ENCODE measurements around the gene PNPLA6. TPM values are rescaled to one million over a fixed set of nuclear protein-coding genes. Genes with fewer than 3 reads are reported as not detected.
A peak's percentile ranks its signal among the peaks of the same experiment; 100 is the strongest.

PNPLA6 gene
- total and polyA plus RNA-seq, 2 donors (not counting 1 experiment from before 2014, with no cell fraction given) = 20.9 to 89.2 TPM

DNA sequence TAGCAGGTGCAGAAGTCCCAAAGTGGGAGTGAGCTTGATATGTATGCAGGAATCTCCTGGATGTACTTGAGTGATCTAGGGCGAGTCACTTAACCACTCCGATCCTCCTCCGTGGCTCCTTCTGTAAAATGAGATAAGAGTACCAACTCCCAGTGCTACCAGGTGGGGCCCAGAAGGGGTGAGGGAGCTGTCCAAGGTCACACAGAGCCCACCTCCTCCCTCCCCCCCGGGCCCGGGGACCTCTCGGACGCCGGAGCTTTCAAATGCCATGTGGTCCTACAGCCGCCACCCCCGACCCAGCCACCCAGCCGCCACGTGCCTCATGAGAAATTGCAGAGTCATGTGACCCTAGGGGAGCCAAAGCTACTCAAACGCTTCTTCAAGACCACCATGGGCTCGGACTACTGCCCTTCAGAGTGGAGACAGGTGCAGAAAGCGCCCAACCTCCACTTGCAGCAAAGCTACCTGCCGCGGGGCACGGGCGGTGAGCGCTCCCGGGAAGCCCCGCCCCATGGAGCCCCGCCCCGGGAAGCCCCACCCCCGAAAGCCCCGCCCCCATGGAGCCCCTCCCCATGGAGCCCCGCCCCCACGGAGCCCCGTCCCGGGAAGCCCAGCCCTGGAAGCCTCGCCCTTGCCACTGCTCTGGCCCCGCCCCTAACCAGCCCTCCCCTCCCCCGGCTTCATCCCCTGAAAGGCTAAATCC is 29.7 kb upstream of the PNPLA6 start:
- Histone ChIP-seq H3K27ac (ENCODE audit: insufficient read depth, low read length) (no peak overlapping the region), H3K27me3 (ENCODE audit: control insufficient read depth, insufficient read depth, low read length) (no peaks in the 10 kb centered on the region), H3K4me2 (ENCODE audit: extremely low read depth, insufficient read depth, low read length) (no peak overlapping the region), H3K4me3 (replicated peaks in 1 of 4; ENCODE audit: control extremely low read depth in 1 of 4, insufficient read depth in 1 of 4, low read depth in 3 of 4, low read length in 4 of 4) (no peak overlapping the region), H3K79me2 (ENCODE audit: control insufficient read depth, insufficient read depth, low read length) (no peaks in the 10 kb centered on the region), H3K36me3 (ENCODE audit: control insufficient read depth, insufficient read depth, low read length) (no peaks in the 10 kb centered on the region), H3K9ac (ENCODE audit: insufficient read depth, low read length) (no peak overlapping the region), H3K4me1 (ENCODE audit: control insufficient read depth, extremely low read depth, insufficient read depth, low read length) (peaks cover 2% of the 10 kb centered on the region), H2AFZ (ENCODE audit: low read length) (no peak overlapping the region), H4K20me1 (ENCODE audit: control insufficient read depth, extremely low read depth, insufficient read depth, low read length) (no peaks in the 10 kb centered on the region), H3K9me3 (ENCODE audit: control insufficient read depth, insufficient read depth, low read depth, low read length) (no peaks in the 10 kb centered on the region)
- DNase-seq (ENCODE audit: low read depth in 2 of 2) = no peak
- TF ChIP-seq, protein P1, sequence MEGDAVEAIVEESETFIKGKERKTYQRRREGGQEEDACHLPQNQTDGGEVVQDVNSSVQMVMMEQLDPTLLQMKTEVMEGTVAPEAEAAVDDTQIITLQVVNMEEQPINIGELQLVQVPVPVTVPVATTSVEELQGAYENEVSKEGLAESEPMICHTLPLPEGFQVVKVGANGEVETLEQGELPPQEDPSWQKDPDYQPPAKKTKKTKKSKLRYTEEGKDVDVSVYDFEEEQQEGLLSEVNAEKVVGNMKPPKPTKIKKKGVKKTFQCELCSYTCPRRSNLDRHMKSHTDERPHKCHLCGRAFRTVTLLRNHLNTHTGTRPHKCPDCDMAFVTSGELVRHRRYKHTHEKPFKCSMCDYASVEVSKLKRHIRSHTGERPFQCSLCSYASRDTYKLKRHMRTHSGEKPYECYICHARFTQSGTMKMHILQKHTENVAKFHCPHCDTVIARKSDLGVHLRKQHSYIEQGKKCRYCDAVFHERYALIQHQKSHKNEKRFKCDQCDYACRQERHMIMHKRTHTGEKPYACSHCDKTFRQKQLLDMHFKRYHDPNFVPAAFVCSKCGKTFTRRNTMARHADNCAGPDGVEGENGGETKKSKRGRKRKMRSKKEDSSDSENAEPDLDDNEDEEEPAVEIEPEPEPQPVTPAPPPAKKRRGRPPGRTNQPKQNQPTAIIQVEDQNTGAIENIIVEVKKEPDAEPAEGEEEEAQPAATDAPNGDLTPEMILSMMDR (conservative IDR thresholded peaks at IDR 0.05 in 1 of 2, IDR thresholded peaks at IDR 0.05 in 1 of 2; ENCODE audit: low read depth in 1 of 2, low read length in 2 of 2) = no peak
- TF ChIP-seq EZH2 (IDR thresholded peaks at IDR 0.05; ENCODE audit: low read length, missing control alignments) = no peak

DNA sequence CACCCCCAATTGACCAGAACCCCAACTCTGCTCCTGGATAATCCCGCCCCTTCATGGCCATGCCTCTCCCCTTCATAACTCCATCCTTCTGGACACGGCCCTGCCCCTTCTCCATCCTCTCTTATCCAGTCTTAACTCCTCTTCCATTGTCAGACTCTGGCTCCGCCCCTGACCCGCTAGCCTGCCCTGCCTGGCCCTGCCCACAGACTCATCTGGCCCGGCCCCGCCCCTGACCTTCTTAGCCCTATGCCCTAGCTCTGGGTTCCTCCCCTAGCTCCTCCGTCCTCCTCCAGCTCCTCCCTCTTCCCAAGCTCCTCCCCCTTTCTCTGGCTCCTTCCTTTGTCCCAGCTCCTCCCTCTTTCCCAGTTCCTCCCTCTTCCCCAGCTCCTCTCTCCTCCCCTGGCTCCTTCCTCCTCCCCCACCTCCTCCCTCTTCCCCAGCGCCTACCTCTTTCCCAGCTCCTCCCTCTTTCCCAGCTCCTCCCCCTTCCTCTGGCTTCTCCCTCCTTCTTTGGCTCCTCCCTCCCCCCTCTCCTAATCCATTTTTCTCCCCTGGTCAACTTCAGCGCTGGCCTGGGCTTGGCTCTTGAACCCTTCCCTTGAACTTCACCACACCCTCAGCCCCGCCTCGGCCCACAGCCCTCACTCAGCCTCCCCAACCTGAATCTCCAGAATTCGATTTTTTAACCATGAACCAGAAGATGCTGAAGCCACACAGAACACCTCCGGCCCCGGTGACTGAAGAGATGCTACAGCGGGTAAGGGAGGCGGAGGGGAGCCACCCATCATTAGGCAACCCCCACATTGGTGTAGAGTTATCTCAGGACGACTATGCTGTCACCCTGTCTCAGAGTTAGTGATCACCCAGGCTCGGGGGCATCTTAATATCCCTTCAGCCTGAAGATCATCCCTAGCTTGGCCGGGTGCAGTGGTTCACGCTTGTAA is 28.9 kb upstream of the PNPLA6 start:
- H3K4me3 ChIP-seq (replicated peaks in 1 of 4; ENCODE audit: control extremely low read depth in 1 of 4, insufficient read depth in 1 of 4, low read depth in 3 of 4, low read length in 4 of 4) = no peak overlapping the region
- no peak overlapping the region for H3K4me2 ChIP-seq (ENCODE audit: extremely low read depth, insufficient read depth, low read length)
- no peaks in the 10 kb centered on the region for H3K36me3 ChIP-seq (ENCODE audit: control insufficient read depth, insufficient read depth, low read length)
- H4K20me1 ChIP-seq (ENCODE audit: control insufficient read depth, extremely low read depth, insufficient read depth, low read length) = no peaks in the 10 kb centered on the region
- H3K9me3 ChIP-seq (ENCODE audit: control insufficient read depth, insufficient read depth, low read depth, low read length) = no peaks in the 10 kb centered on the region
- DNase-seq (ENCODE audit: low read depth in 2 of 2) = peak; percentile 75 to 88
- no peak overlapping the region for H3K27ac ChIP-seq (ENCODE audit: insufficient read depth, low read length)
- H3K9ac ChIP-seq (ENCODE audit: insufficient read depth, low read length) = no peak overlapping the region
- TF ChIP-seq, protein P1 (conservative IDR thresholded peaks at IDR 0.05 in 1 of 2, IDR thresholded peaks at IDR 0.05 in 1 of 2; ENCODE audit: low read depth in 1 of 2, low read length in 2 of 2) = no peak
- no peak for TF ChIP-seq EZH2 (IDR thresholded peaks at IDR 0.05; ENCODE audit: low read length, missing control alignments)
- H2AFZ ChIP-seq (ENCODE audit: low read length) = no peak overlapping the region
- H3K79me2 ChIP-seq (ENCODE audit: control insufficient read depth, insufficient read depth, low read length) = no peaks in the 10 kb centered on the region
- peaks cover 2% of the 10 kb centered on the region for H3K4me1 ChIP-seq (ENCODE audit: control insufficient read depth, extremely low read depth, insufficient read depth, low read length)
- no peaks in the 10 kb centered on the region for H3K27me3 ChIP-seq (ENCODE audit: control insufficient read depth, insufficient read depth, low read length)

DNA sequence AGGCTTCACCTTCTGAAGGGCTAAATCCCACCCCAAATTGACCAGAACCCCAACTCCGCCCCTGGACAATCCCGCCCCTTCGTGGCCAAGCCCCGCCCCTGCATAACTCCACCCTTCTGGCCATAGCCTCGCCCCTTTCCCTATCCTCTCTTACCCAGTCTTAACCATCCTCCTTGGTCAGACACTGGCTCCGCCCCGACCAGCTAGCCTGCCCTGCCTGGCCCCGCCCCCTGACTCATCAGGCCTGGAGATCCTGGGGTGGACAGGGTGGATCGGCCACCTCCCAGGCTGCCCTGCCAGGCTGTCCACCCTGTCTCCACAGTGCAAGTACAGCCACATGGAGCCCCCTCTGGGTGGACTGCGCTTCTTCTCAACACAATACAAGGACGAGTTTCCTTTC is 27.6 kb upstream of the PNPLA6 start:
- TF ChIP-seq, protein P1 (conservative IDR thresholded peaks at IDR 0.05 in 1 of 2, IDR thresholded peaks at IDR 0.05 in 1 of 2; ENCODE audit: low read depth in 1 of 2, low read length in 2 of 2) = no peak
- no peak for TF ChIP-seq EZH2 (IDR thresholded peaks at IDR 0.05; ENCODE audit: low read length, missing control alignments)
- DNase-seq (ENCODE audit: low read depth in 2 of 2) = peak; percentile 82 to 85

More for the DNA sequence above, 27.6 kb upstream of the PNPLA6 start:
- Histone ChIP-seq H3K36me3 (ENCODE audit: control insufficient read depth, insufficient read depth, low read length) (no peaks in the 10 kb centered on the region), H4K20me1 (ENCODE audit: control insufficient read depth, extremely low read depth, insufficient read depth, low read length) (no peaks in the 10 kb centered on the region), H3K79me2 (ENCODE audit: control insufficient read depth, insufficient read depth, low read length) (no peaks in the 10 kb centered on the region), H2AFZ (ENCODE audit: low read length) (no peak overlapping the region), H3K9me3 (ENCODE audit: control insufficient read depth, insufficient read depth, low read depth, low read length) (no peaks in the 10 kb centered on the region), H3K4me2 (ENCODE audit: extremely low read depth, insufficient read depth, low read length) (peak overlapping the region; percentile 25), H3K27ac (ENCODE audit: insufficient read depth, low read length) (no peak overlapping the region), H3K27me3 (ENCODE audit: control insufficient read depth, insufficient read depth, low read length) (no peaks in the 10 kb centered on the region), H3K4me1 (ENCODE audit: control insufficient read depth, extremely low read depth, insufficient read depth, low read length) (peaks cover 2% of the 10 kb centered on the region), H3K4me3 (replicated peaks in 1 of 4; ENCODE audit: control extremely low read depth in 1 of 4, insufficient read depth in 1 of 4, low read depth in 3 of 4, low read length in 4 of 4) (no peak overlapping the region), H3K9ac (ENCODE audit: insufficient read depth, low read length) (no peak overlapping the region)
